Measurements from ENCODE around the gene ANKAR. TPM values are rescaled to one million over a fixed set of nuclear protein-coding genes. Genes with fewer than 3 reads are reported as not detected.

Gene ANKAR
- total RNA-seq, 4 donors from 2014 or later = 3.7 to 36.1 (median 13.4) TPM

GRCh38 chr2:189658306-189659212 lies 15.9 kb upstream of the ANKAR start:
- Histone ChIP-seq H3K4me1 (peaks cover 0 to 21% (median 5%) of the 10 kb centered on the region in 3 donors), H3K27me3 (no peaks in the 10 kb centered on the region), H3K9me3 (no peaks in the 10 kb centered on the region), H3K36me3 (no peaks in the 10 kb centered on the region), H3K4me3 (no peak overlapping the region), H3K27ac (no peak overlapping the region)
- ATAC-seq = no peak
- 72 to 74% methylated on average over 3 to 7 of the region's 7 CpGs for WGBS, 2 donors (ENCODE audit: low coverage in 1 of 2)
- TF ChIP-seq EP300 (IDR thresholded peaks at IDR 0.05) (no peak), CTCF (IDR thresholded peaks at IDR 0.05) (no peak), POLR2AphosphoS5 (IDR thresholded peaks at IDR 0.05) (no peak)

GRCh38 chr2:189659734-189660133 lies 14.7 kb upstream of the ANKAR start:
- Histone ChIP-seq H3K4me3 (no peak overlapping the region), H3K27ac (no peak overlapping the region), H3K27me3 (no peaks in the 10 kb centered on the region), H3K9me3 (no peaks in the 10 kb centered on the region), H3K36me3 (no peaks in the 10 kb centered on the region), H3K4me1 (peaks cover 0 to 33% (median 8%) of the 10 kb centered on the region in 3 donors)
- no peak for ATAC-seq
- TF ChIP-seq EP300 (IDR thresholded peaks at IDR 0.05) = no peak
- WGBS, 2 donors (ENCODE audit: low coverage in 1 of 2) = 34 to 60% methylated on average over 2 of the region's 2 CpGs

DNA sequence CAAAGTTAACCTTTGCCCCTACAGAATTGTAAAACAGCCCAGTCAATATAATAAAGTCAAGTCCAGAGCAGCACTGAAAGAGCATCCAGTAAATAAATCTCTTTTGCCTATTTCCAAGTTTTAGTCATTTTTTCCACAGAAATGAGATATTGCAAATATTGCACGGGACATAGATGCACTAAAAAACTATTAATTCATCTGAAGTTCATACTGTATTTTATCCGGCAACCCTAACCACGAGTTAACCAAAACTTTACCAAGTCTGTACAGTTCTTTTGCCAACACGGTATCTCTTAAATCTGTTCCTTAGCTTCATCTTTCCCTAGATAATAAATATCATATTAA lies 13.7 kb upstream of the ANKAR start:
- H3K27ac ChIP-seq = peak overlapping the region in 1 of 4 donors; percentile 34
- H3K4me3 ChIP-seq = no peak overlapping the region
- H3K27me3 ChIP-seq = no peaks in the 10 kb centered on the region
- peaks cover 0 to 2% of the 10 kb centered on the region in 2 donors for H3K36me3 ChIP-seq
- H3K4me1 ChIP-seq = peaks cover 0 to 37% (median 8%) of the 10 kb centered on the region in 3 donors
- H3K9me3 ChIP-seq = no peaks in the 10 kb centered on the region
- ATAC-seq = no peak
- 3 to 10% methylated on average over 4 of the region's 4 CpGs for WGBS, 2 donors (ENCODE audit: low coverage in 1 of 2)
- TF ChIP-seq POLR2AphosphoS5 (IDR thresholded peaks at IDR 0.05) (no peak), CTCF (IDR thresholded peaks at IDR 0.05) (no peak), EP300 (IDR thresholded peaks at IDR 0.05) (no peak), POLR2A (IDR thresholded peaks at IDR 0.05) (no peak)

- 0% methylated on average over 14 to 15 of the region's 46 CpGs for WGBS, 2 donors (ENCODE audit: low coverage in 1 of 2)
- Histone ChIP-seq H3K4me1 (peaks cover 0 to 37% (median 8%) of the 10 kb centered on the region in 3 donors), H3K9me3 (no peaks in the 10 kb centered on the region), H3K36me3 (peaks cover 0 to 8% of the 10 kb centered on the region in 2 donors), H3K27ac (peak within 1 kb of the TSS; percentile 74 to 89 (median 86)), H3K27me3 (no peaks in the 10 kb centered on the region), H3K4me3 (peak within 1 kb of the TSS; percentile 72 to 91)
- peak; percentile 99 for ATAC-seq
- TF ChIP-seq CTCF (IDR thresholded peaks at IDR 0.05) = peak; percentile 91 to 100 (median 97)
- peak; percentile 69 to 79 for TF ChIP-seq POLR2A (IDR thresholded peaks at IDR 0.05)
- peak; percentile 89 for TF ChIP-seq POLR2AphosphoS5 (IDR thresholded peaks at IDR 0.05)
- TF ChIP-seq EP300 (IDR thresholded peaks at IDR 0.05) = no peak
Measured at GRCh38 chr2:189661148-189661956, 13.1 kb upstream of the ANKAR start, which contains the start of gene ASNSD1. Gene ASNSD1 (plus strand): TSS chr2:189661459. CDS start chr2:189666133, 4,674 bp downstream.

DNA sequence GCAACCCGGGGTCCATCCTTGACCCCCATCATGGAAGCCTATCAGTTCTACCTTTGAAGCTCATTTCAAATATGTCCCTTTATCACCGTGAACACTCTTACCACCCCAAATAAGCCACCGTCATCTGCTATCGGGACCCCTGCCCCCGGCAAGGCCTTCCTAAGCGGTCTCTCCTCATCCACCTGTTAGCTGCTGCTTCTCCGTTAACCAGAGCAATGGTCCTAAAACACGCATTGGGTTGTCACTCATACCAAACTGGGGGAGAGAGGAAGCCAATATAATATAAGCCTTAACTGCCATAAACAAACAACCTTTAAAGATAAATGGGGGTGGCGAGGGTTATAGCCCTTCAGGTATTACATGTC lies 12.5 kb upstream of the ANKAR start:
- Histone ChIP-seq H3K4me1 (peaks cover 0 to 41% (median 8%) of the 10 kb centered on the region in 3 donors), H3K36me3 (peaks cover 0 to 14% of the 10 kb centered on the region in 2 donors), H3K27ac (peak overlapping the region in 3 of 4 donors; percentile 74 to 89 (median 86)), H3K27me3 (no peaks in the 10 kb centered on the region), H3K4me3 (peak overlapping the region; percentile 72 to 91), H3K9me3 (no peaks in the 10 kb centered on the region)
- no peak for ATAC-seq
- 7 to 25% methylated on average over 1 to 9 of the region's 9 CpGs for WGBS, 2 donors (ENCODE audit: low coverage in 1 of 2)
- no peak for TF ChIP-seq POLR2A (IDR thresholded peaks at IDR 0.05)
- TF ChIP-seq CTCF (IDR thresholded peaks at IDR 0.05) = no peak
- TF ChIP-seq POLR2AphosphoS5 (IDR thresholded peaks at IDR 0.05) = no peak
